HepG2 (cell line): Measurements from ENCODE around the gene FRMD3.

Source experiments
- MAFK ChIP-seq, 2 experiments: IDR thresholded peaks in 1 of 2; conservative IDR thresholded peaks in 1 of 2; 2 replicates each; pipeline ENCODE4 v1.6.1; 2011; ENCODE audit warnings: improper control_type of control experiment in 2 of 2, low read length in 2 of 2
- POLR2A ChIP-seq, 2 experiments: IDR thresholded peaks; 2 replicates each; pipeline ENCODE4 v1.6.1; 2011; ENCODE audit warnings: low read depth in 2 of 2, low read length in 2 of 2, mild to moderate bottlenecking in 1 of 2, moderate library complexity in 1 of 2; ENCODE audit not compliant: insufficient read depth in 1 of 2
- TCF12 ChIP-seq, 2 experiments: fragments of 450-650 bp in 1 of 2; sonication (generic) in 1 of 2; formaldehyde crosslinking in 1 of 2; IDR thresholded peaks; 2 replicates each; pipeline versions ENCODE4 v1.6.1 to v1.8.0; 2017 to 2022; ENCODE audit warnings: antibody characterized with exemption in 1 of 2, mild to moderate bottlenecking in 1 of 2, missing genetic modification reagents in 1 of 2, moderate library complexity in 1 of 2
- ZBTB7A ChIP-seq: sonication (generic); formaldehyde crosslinking; IDR thresholded peaks from 2 replicates; pipeline ENCODE4 v1.8.0; 2022; ENCODE audit warnings: mild to moderate bottlenecking, missing genetic modification reagents
- ZFP37 ChIP-seq: sonication (generic); formaldehyde crosslinking; IDR thresholded peaks from 2 replicates; pipeline ENCODE4 v1.4.0; 2020; ENCODE audit warnings: missing genetic modification reagents, borderline replicate concordance
- ZNF274 ChIP-seq: sonication (generic); formaldehyde crosslinking; IDR thresholded peaks from 2 replicates; pipeline ENCODE4 v1.5.1; 2020; ENCODE audit warnings: mild to moderate bottlenecking, missing genetic modification reagents
- ZNF282 ChIP-seq: fragments of 450-650 bp; IDR thresholded peaks from 2 replicates; pipeline ENCODE4 v1.6.1; 2018; ENCODE audit not compliant: partially characterized antibody
- ZNF513 ChIP-seq: sonication (generic); formaldehyde crosslinking; conservative IDR thresholded peaks from 2 replicates; pipeline ENCODE4 v1.5.0; 2020; ENCODE audit warnings: missing genetic modification reagents
- ZNF672 ChIP-seq: sonication (generic); formaldehyde crosslinking; IDR thresholded peaks from 2 replicates; pipeline ENCODE4 v1.8.1; 2022; ENCODE audit warnings: missing genetic modification reagents
- TF ChIP-seq, protein P1 (sequence below): sonication (generic); formaldehyde crosslinking; IDR thresholded peaks from 2 replicates; pipeline ENCODE4 v1.5.0; 2020; ENCODE audit warnings: mild to moderate bottlenecking, missing genetic modification reagents, moderate library complexity

DNA sequence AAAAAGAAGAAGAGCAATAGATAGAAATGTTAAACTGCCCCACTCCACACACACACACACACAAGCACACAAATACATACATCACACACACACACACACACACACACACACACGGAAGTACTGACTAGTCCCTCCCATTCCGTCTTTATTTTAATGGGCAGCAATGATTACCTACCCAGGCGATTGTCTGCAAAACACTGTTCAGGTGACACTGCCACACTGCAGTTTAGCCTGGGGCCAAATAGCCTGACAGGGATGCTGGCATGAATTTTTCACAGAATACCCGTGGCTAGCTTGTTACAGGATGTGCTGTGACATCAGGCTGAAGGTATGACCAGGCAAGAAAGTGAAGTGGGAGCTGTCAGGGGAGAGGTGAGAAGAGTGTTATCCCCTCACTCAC is 86.9 kb downstream of the FRMD3 start:
- TF ChIP-seq ZNF513 (no peak), POLR2A (IDR thresholded peaks at IDR 0.05; ENCODE audit: insufficient read depth in 1 of 2, low read depth in 2 of 2, low read length in 2 of 2) (no peak), MAFK (conservative IDR thresholded peaks at IDR 0.05 in 1 of 2, IDR thresholded peaks at IDR 0.05 in 1 of 2; ENCODE audit: low read length in 2 of 2) (no peak), ZBTB7A (CRISPR knock-in tag) (no peak), ZNF282 (no peak), ZFP37 (CRISPR knock-in tag) (no peak), ZNF672 (CRISPR knock-in tag) (no peak), TCF12 (IDR thresholded peaks at IDR 0.05) (no peak), TCF12 (CRISPR knock-in tag; IDR thresholded peaks at IDR 0.05) (no peak), ZNF274 (no peak)
- TF ChIP-seq, protein P1, sequence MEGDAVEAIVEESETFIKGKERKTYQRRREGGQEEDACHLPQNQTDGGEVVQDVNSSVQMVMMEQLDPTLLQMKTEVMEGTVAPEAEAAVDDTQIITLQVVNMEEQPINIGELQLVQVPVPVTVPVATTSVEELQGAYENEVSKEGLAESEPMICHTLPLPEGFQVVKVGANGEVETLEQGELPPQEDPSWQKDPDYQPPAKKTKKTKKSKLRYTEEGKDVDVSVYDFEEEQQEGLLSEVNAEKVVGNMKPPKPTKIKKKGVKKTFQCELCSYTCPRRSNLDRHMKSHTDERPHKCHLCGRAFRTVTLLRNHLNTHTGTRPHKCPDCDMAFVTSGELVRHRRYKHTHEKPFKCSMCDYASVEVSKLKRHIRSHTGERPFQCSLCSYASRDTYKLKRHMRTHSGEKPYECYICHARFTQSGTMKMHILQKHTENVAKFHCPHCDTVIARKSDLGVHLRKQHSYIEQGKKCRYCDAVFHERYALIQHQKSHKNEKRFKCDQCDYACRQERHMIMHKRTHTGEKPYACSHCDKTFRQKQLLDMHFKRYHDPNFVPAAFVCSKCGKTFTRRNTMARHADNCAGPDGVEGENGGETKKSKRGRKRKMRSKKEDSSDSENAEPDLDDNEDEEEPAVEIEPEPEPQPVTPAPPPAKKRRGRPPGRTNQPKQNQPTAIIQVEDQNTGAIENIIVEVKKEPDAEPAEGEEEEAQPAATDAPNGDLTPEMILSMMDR (CRISPR knock-in tag), result no peak
